SK-N-SH (cell line): Measurements from ENCODE around the gene TGDS. TPM values are rescaled to one million over a fixed set of nuclear protein-coding genes. Genes with fewer than 3 reads are reported as not detected.
A peak's percentile ranks its signal among the peaks of the same experiment; 100 is the strongest.

Experiments
- CTCF ChIA-PET: fragments of 300-600, 350-600 bp; formaldehyde crosslinking; extraction: SDS; loops from one replicate; lab custom pipeline; 2021; lab: Yijun Ruan, JAX
- POLR2A ChIA-PET: fragments of 350-600 bp; sonication (Branson Sonifier 250); formaldehyde crosslinking; extraction: SDS; loops from one replicate; lab custom pipeline; 2020; ENCODE audit warnings: antibody characterized with exemption, inconsistent platforms; lab: Yijun Ruan, JAX
- DNase-seq: peaks from one replicate; pipeline ENCODE4 v3.0.0; 2012
- H2AFZ ChIP-seq: fragments of 200-600 bp; sonication (generic); 2 replicates; pipeline ENCODE4 v1.8.1; 2016; ENCODE audit warnings: antibody characterized with exemption, mild to moderate bottlenecking, low read depth
- H3F3A ChIP-seq: fragments of 200-600 bp; sonication (generic); replicated peaks from 2 replicates; pipeline ENCODE3; 2016; ENCODE audit warnings: antibody characterized with exemption, mild to moderate bottlenecking; ENCODE audit not compliant: insufficient read depth
- H3K27ac ChIP-seq, 2 experiments: fragments of 200-500 bp in 1 of 2; fragments of 200-600 bp in 1 of 2; sonication (Bioruptor generic) in 1 of 2; sonication (generic), shearing (Covaris generic) in 1 of 2; 2 replicates each; pipeline versions ENCODE4 v1.5.1 to v1.6.1; 2014 to 2016; ENCODE audit warnings: low read depth in 2 of 2, inconsistent platforms in 1 of 2, low read length in 1 of 2, mild to moderate bottlenecking in 1 of 2, mixed read lengths in 1 of 2
- H3K27me3 ChIP-seq: fragments of 200-600 bp; sonication (generic), shearing (Covaris generic); 2 replicates; pipeline ENCODE4 v1.6.1; 2016; ENCODE audit warnings: mixed run types; ENCODE audit not compliant: insufficient read depth
- H3K36me3 ChIP-seq, 2 experiments: fragments of 200-500 bp in 1 of 2; fragments of 200-600 bp in 1 of 2; sonication (Bioruptor generic) in 1 of 2; sonication (generic) in 1 of 2; replicated peaks in 1 of 2; 2 replicates each; pipeline versions ENCODE3 to v1.5.1; 2014 to 2016; ENCODE audit warnings: low read length in 1 of 2, mild to moderate bottlenecking in 1 of 2; ENCODE audit not compliant: insufficient read depth in 2 of 2, control insufficient read depth in 1 of 2
- H3K4me1 ChIP-seq, 2 experiments: fragments of 200-500 bp in 1 of 2; fragments of 200-600 bp in 1 of 2; sonication (Bioruptor generic) in 1 of 2; sonication (generic), shearing (Covaris generic) in 1 of 2; 2 replicates each; pipeline versions ENCODE4 v1.5.1 to v1.6.1; 2014 to 2016; ENCODE audit warnings: low read depth in 1 of 2, low read length in 1 of 2, mixed run types in 1 of 2; ENCODE audit not compliant: insufficient read depth in 2 of 2, control insufficient read depth in 1 of 2
- H3K4me2 ChIP-seq: fragments of 200-600 bp; sonication (generic), shearing (Covaris generic); 2 replicates; pipeline ENCODE4 v1.6.1; 2017; ENCODE audit warnings: mixed run types
- H3K4me3 ChIP-seq, 2 experiments: fragments of 200-500 bp in 1 of 2; fragments of 200-600 bp in 1 of 2; sonication (Bioruptor generic) in 1 of 2; sonication (generic), shearing (Covaris generic) in 1 of 2; 2 replicates each; pipeline versions ENCODE4 v1.5.1 to v1.8.1; 2014 to 2016; ENCODE audit warnings: low read depth in 2 of 2, inconsistent platforms in 1 of 2, low read length in 1 of 2, mild to moderate bottlenecking in 1 of 2, mixed read lengths in 1 of 2, moderate library complexity in 1 of 2
- H3K79me2 ChIP-seq: fragments of 200-600 bp; sonication (generic); 2 replicates; pipeline ENCODE4 v1.8.1; 2017; ENCODE audit warnings: mild to moderate bottlenecking; ENCODE audit not compliant: insufficient read depth
- H3K9ac ChIP-seq: fragments of 200-600 bp; sonication (generic); 2 replicates; pipeline ENCODE4 v1.6.1; 2017; ENCODE audit warnings: mixed run types
- H3K9me2 ChIP-seq: fragments of 200-600 bp; sonication (generic); 2 replicates; pipeline ENCODE4 v1.6.1; 2017; ENCODE audit warnings: mixed run types
- H3K9me3 ChIP-seq: fragments of 200-600 bp; sonication (generic); 2 replicates; pipeline ENCODE4 v1.6.1; 2017; ENCODE audit warnings: mixed run types, mild to moderate bottlenecking, moderate library complexity
- H4K20me1 ChIP-seq: fragments of 200-600 bp; sonication (generic); 2 replicates; pipeline ENCODE4 v1.6.1; 2017; ENCODE audit warnings: mild to moderate bottlenecking, mixed run types; ENCODE audit not compliant: insufficient read depth
- GABPA ChIP-seq: IDR thresholded peaks from 2 replicates; pipeline ENCODE4 v1.4.0; 2012; ENCODE audit warnings: low read depth, mild to moderate bottlenecking
- JUND ChIP-seq: IDR thresholded peaks from 2 replicates; pipeline ENCODE4 v1.4.0; 2012
- MAX ChIP-seq: IDR thresholded peaks from 2 replicates; pipeline ENCODE4 v1.4.0; 2012; ENCODE audit warnings: low read depth
- PBX3 ChIP-seq: IDR thresholded peaks from 2 replicates; pipeline ENCODE4; 2012
- RAD21 ChIP-seq: IDR thresholded peaks from 2 replicates; pipeline ENCODE4 v1.6.1; 2012; ENCODE audit warnings: mild to moderate bottlenecking, low read length
- WGBS: methylation state at CpG from one replicate; pipeline ENCODE4 v1.1.6; 2017; ENCODE audit warnings: low lambda C conversion rate; 5-methylcytosine and 5-hydroxymethylcytosine counted together
- polyA plus RNA-seq, 3 experiments: library from polyadenylated mRNA; depleted of rRNA; stranded (reverse); fragments of >200 nt; gene quantifications; 2 replicates each; pipeline ENCODE4 v1.2.3, GENCODE V29; 2012

Gene TGDS
- polyA plus RNA-seq, 1 of the 3 experiments (the other 2 are of a cell fraction) = 8.2 TPM

GRCh38 chr13:94544922-94545321 is 51.0 kb downstream of the TGDS start (continued):
- no peak for TF ChIP-seq PBX3

GRCh38 chr13:94542917-94543316 is 53.0 kb downstream of the TGDS start:
- Histone ChIP-seq H3K9me3 (no peaks in the 10 kb centered on the region), H3K27me3 (no peaks in the 10 kb centered on the region)
- TF ChIP-seq MAX (no peak), PBX3 (no peak), JUND (no peak)
- TF ChIP-seq, all 33 proteins: peak for 0
- POLR2A ChIA-PET = no interaction called here
- Histone ChIP-seq H3K9me2 (no peaks in the 10 kb centered on the region), H3K4me1 (peaks cover 0 to 12% of the 10 kb centered on the region in 2 experiments; a peak in 1 of 4 replicates), H3K79me2 (no peaks in the 10 kb centered on the region), H4K20me1 (no peaks in the 10 kb centered on the region), H3K4me3 (no peak overlapping the region), H3K27ac (peak overlapping the region in 1 of 2 experiments; percentile 54; a peak in 2 of 4 replicates), H3K4me2 (no peak overlapping the region), H3K36me3 (no peaks in the 10 kb centered on the region), H2AFZ (no peak overlapping the region), H3K9ac (no peak overlapping the region), H3F3A (peaks cover under 1% of the 10 kb centered on the region)
- WGBS = 39% methylated on average over 6 of the region's 6 CpGs
- CTCF ChIA-PET = interaction anchor here (1.3 kb wide), 1 partner anchor 16 kb away, joined by 3 read pairs; no protein-coding TSS in a partner anchor
- DNase-seq = peak; percentile 34

- peaks cover 0 to 3% of the 10 kb centered on the region in 2 experiments; a peak in 1 of 4 replicates for H3K4me1 ChIP-seq
- H3K4me3 ChIP-seq = no peak overlapping the region
- no peaks in the 10 kb centered on the region for H4K20me1 ChIP-seq
- no peaks in the 10 kb centered on the region for H3K9me3 ChIP-seq
- H3K79me2 ChIP-seq = no peaks in the 10 kb centered on the region
- H3F3A ChIP-seq = no peaks in the 10 kb centered on the region
- no peaks in the 10 kb centered on the region; the same call in 1 of the 2 replicates for H3K27me3 ChIP-seq
- no peak overlapping the region for H3K4me2 ChIP-seq
- DNase-seq = no peak
- POLR2A ChIA-PET = no interaction called here
- WGBS = 76% methylated on average over 7 of the region's 7 CpGs
- H2AFZ ChIP-seq = no peak overlapping the region; the same call in 1 of the 2 replicates
- H3K9me2 ChIP-seq = no peaks in the 10 kb centered on the region
- TF ChIP-seq RAD21 = no peak
- TF ChIP-seq GABPA = no peak
- TF ChIP-seq, all 33 proteins: peak for 0
- Histone ChIP-seq H3K9ac (no peak overlapping the region), H3K27ac (no peak overlapping the region), H3K36me3 (no peaks in the 10 kb centered on the region)
- CTCF ChIA-PET = interaction anchor here (1.8 kb wide), 1 partner anchor 10 kb away, joined by 5 read pairs; no protein-coding TSS in a partner anchor
Observed at GRCh38 chr13:94537740-94538630, 58.0 kb downstream of the TGDS start.
